ENCODE data around the gene VPS9D1.

DNA sequence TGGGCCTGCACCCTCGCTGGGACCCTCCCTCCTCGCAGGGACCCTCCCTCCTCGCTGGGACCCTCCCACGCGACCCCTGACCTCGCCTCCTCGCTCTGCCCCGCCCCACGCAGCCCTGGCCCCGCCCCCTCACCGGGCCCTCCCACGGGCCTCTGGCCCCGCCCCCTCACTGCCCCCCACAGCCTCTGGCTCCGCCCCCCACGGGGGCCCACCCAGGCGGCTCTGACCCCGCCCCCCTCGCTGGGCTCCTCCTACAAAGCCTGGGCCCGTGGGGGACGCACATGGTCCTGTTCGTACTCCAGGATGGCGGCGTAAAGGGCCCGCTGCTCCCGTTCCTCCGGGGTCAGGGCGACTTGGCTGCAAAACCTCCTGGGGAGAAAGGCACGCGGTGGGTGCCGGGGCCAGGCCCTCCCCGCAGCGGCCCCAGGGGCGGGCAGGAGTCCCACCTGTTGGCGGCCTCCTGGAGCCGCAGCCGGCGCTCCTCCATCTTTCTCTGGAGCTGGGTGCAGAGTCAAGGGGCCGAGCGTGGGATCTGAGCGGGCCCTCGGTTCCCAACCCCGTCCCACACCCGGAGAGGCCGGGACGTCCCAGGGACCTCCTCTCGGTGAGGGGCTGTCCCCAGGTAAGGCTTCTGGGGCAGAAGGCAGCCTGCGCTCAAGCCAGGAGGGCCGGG is 9.0 kb downstream of the VPS9D1 start:
- TF ChIP-seq, protein P1, sequence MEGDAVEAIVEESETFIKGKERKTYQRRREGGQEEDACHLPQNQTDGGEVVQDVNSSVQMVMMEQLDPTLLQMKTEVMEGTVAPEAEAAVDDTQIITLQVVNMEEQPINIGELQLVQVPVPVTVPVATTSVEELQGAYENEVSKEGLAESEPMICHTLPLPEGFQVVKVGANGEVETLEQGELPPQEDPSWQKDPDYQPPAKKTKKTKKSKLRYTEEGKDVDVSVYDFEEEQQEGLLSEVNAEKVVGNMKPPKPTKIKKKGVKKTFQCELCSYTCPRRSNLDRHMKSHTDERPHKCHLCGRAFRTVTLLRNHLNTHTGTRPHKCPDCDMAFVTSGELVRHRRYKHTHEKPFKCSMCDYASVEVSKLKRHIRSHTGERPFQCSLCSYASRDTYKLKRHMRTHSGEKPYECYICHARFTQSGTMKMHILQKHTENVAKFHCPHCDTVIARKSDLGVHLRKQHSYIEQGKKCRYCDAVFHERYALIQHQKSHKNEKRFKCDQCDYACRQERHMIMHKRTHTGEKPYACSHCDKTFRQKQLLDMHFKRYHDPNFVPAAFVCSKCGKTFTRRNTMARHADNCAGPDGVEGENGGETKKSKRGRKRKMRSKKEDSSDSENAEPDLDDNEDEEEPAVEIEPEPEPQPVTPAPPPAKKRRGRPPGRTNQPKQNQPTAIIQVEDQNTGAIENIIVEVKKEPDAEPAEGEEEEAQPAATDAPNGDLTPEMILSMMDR (IDR thresholded peaks at IDR 0.05): no peak
- no peak for TF ChIP-seq POLR2A (IDR thresholded peaks at IDR 0.05)
